Effector CD4-positive, alpha-beta T cell (primary cell): ENCODE data around the gene CA5A.
A peak's percentile ranks its signal among the peaks of the same experiment; 100 is the strongest.
"Not testable (repeated sequence)": the region's sequence is repeated elsewhere in the genome, so short reads cannot be mapped to it uniquely, and the experiment has no call there.

Experiments
- DNase-seq: peaks from one replicate; pipeline ENCODE4 v3.0.0-alpha.2; 2020

CA5A gene

DNA sequence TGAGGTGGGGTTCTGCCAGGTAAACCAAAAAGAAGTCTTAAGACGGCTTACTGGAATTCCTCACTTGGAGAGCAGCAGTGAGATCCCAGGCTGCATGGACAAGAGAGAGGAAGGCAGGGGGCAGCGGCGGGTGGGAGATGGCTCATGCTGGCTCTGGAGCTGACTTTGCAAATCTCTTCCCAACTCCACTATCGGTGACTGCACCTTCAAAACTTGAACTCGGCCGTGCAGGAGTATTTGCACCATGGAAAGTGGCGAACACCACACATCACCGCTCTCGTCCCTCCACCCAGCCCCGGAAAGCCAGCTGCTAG is 16.7 kb downstream of the CA5A start:
- no peak for DNase-seq

DNA sequence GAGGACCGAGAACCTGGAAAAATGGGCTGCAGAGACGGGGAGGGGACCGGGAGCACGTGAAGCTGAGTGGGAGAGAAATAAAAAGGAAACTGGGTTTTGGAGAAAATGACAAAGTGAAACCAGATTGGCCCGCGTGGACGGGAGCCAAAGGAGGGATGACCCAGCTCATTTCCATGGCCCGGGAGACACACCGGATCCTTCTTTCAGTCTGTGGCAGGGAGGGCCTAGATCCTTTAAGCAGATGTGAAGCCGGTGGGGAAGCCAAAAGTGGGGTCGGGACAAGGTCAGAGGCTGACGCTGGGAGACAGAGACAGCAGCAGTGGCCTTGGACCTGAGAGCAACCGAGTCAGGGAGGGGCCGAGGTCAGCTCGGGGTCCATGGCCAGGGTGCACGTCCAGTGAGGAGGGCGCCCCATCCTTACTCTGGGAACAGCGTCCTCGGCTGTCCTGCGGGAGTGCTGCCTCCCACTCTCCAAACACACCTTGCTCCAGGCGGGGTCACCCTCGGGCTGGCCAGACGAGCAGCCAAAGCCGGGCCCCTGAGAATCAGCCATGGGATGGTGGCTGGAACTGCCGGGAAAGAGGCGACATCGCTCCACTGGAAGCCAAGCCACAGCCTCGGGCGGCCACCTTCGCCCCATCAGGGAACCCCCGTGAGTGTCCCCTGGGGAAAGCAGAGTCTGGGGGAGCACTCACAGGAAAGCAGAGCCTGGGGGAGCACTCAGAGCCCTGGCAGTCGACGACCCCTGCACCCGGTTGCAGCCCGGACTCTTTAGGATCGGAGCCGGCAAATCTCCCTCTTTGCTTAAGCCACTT is 17.3 kb downstream of the CA5A start:
- no peak for DNase-seq

DNA sequence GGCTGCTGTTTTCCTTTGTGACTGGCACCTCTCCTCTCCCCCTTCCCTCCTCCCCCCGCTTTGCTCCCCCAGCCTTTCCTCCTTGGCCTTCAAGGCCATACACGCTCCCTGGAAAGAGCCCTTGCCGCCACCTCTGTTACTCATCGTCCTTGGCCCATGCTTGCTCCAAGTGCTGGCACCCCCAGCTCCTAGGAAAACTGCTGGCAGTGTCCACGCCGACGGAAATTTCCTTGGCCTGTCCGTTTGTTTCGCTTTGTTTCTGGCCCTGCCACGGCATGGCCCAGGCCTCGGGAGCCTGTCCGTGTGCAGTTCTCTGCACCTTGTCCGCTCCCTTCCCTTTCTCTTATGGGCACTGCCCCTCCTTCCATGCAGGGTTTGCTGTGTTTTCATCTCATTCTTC is 18.0 kb downstream of the CA5A start:
- DNase-seq: no peak

DNA sequence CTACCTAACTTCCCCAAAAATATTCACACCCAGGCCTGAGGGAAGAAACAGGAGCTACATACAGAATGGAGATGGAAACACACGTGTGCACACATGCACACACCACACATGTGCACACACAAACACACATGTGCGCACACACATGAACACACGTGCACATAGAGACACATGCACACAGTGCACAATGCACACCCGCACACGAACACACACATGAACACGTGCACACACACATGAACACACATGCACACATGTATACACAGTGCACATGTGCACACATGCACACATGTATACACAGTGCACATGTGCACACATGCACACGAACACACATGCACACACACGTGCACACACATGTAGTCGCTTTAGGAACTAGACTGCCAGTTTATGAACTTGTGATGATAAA is 18.8 kb downstream of the CA5A start:
- no peak for DNase-seq

DNA sequence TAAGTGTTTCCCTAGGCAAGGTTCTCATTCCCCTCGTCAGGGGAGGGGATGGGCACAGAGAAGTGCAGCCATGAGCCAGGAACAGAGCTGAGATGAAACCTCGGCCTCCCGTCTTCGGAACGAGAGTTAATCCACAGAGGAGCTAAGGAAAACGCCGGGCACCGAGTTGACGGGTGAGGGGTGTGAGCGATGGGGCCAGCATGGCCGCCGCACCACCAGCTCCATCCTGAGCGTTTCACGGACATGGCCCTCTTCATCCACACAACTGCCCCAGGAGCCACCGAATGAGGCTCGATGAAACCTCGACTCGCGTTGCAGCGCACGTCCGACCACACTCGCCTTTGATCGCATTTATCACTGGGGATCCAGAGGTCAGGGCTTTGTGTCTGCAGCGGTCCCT is 21.5 kb downstream of the CA5A start:
- no peak for DNase-seq

DNA sequence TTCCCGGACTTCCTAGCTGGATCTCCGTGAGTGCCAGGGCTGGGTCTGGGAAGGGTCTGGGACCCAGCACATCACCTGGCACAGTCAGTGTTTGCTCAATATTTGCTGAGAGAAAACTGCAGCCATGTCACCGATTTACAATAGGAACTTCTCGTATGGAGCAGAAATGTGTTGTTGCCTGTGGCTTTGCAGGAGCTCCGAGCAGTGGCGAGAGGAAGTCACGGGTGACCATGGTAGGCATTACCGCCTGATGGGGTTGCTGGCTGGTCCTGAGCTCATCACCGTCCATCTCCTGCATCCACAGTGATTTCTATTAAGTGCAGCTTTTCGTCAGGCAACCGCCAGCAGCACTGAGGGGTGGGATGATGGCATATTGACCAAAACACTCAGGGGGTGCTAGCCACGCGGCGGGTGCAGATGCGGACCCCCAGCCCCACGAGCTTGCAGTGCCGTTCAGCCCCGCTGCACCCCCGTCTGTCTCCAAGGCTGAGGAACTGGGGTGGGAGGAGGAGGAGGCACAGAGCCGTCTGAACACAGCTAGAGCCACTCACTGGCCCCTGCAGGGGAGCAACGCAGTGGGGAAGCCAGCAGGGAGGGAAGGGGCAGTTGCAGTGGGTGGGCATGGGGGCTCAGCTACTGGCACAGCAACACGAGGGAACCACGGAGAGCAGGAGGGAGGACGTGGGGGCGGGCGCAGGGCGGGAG is 22.2 kb downstream of the CA5A start:
- DNase-seq: not testable (repeated sequence)

DNA sequence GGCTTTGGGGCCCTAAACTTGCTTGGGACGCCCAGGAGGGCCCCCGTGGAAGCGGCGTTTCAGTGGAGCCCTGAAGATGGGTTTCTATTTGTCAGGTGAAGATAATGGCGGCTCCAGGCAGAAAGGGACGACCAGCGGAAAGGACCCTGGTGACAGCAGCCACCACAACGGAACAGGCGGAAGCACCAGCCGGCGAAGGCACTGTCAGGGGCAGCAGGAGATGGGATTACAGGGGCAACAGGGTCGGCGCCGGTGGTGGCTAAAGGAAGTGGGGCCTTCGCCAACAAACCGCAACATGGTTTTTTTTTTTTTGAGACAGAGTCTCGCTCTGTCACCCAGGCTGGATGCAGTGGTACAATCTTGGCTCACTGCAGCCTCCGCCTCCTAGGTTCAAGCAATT is 23.6 kb downstream of the CA5A start:
- DNase-seq: not testable (repeated sequence)

DNA sequence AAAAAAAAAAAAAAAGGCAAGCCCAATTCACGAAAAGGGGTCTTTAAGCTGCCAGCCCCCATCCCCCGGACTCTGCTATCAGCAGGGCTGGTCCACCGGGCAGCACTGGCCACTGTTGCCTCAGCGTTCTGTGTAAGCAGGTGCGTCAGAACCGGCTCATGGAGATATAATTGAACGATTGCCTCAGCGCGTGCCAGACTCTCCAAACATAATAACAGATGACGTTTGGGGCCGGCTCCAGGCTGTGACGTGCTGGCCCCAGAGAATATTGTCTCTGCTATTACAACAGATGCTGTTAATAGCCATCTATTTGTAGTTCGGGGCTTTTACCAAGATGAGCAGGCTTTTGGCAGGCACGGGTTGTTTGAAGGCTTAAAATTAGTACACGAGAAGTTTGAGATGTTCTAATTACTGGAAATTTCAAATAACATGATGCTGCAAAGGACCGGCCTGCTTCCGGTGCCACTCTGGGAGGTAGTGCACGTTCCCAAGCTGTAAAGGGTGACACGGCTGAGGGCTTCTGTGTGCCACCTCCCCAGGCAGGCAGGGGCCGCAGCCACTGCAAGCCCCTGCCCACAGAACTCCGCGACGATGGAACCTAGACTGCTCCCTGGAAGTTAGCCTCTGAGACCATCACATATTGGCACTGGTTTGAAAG is 25.1 kb downstream of the CA5A start:
- not testable (repeated sequence) for DNase-seq

DNA sequence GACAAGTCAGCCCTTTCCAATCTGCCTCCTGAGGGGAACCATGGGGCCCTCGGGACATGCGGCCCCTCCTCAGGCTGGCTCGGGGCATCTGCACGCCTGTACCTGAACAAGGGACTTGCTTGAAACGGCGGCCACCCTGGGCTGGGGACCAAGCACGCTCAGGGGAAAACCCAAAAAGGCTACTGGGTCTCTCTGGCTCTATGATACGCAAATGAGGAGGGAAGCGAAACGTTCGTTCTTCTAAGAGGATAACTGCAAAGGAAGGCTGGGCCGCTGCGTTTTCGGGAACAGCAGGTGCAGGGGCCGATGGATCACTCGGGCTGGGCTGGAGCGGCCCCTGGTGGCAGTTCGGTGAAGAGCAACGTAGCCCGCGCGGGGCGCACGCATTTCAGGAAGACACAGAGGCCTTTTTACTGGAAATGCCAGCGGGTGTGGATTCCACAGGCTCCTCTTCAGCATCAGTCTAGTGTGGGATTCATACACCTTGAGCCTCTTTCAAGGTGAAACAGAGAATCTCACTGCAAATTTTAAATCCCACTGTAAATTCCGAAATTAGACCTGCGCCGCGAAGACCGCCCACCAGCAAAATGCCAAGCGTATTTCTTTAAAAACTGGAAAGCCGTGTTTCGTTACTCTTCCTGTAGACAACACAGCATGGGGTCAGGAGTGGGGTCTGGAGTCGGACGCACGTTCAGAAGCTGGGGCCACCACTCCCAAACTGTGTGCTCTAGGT is 27.0 kb downstream of the CA5A start:
- peak; percentile 66 for DNase-seq

DNA sequence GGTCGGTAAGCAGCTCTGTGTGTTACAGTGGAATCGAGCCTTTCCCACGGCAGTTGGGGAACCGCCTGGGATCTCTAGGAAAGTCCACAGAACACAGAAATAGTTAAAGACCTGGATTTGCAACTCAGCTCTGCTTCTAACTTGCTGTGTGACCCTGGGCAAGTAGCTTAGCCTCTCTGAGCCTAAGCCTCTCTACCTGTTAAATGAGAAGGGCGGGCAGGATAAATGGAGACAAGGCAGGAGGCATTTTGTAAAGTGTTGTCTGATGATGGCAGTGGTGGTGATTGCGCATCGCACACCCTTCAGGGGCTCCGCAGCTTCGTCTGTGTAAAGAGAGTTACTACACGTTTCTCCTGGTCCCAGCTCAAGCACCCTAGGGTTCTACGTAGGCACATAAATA is 28.2 kb downstream of the CA5A start:
- not testable (repeated sequence) for DNase-seq

DNA sequence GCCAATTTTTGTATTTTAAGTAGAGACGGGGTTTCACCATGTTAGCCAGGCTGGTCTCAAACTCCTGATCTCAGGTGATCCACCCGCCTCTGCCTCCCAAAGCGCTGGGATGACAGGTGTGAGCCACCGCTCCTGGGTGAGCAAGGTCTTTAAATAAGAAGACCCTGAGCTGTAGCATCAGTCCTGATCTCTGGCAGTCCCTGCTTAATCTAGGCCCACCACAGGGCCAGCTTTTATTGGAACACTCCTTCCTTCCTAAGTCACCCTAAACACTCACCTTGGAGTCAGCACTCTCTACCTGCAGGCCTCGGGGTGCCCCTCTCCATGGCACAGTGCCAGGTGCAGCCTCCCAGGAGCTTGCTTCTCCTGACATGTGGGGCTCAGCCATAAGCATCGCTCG is 30.8 kb downstream of the CA5A start:
- not testable (repeated sequence) for DNase-seq

DNA sequence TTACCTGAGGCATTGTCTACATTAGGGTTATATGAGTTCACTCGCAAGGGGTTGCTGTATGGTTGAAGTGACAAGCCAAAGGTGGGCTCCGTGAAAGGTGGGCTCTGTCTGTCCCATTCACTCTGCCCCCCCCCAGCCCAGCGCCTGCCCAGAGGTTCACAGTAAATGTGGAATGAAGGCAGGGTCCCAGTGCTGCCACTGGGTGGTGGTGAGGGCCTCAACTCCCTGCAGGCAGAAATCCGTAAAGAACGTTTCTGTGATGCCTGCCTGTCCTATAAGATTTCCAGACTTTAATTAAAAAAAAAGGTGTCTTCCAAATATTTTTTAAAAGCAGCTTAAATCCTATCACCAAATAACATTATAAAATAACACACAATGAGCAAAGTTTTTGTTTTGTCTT is 31.4 kb downstream of the CA5A start:
- not testable (repeated sequence) for DNase-seq

DNA sequence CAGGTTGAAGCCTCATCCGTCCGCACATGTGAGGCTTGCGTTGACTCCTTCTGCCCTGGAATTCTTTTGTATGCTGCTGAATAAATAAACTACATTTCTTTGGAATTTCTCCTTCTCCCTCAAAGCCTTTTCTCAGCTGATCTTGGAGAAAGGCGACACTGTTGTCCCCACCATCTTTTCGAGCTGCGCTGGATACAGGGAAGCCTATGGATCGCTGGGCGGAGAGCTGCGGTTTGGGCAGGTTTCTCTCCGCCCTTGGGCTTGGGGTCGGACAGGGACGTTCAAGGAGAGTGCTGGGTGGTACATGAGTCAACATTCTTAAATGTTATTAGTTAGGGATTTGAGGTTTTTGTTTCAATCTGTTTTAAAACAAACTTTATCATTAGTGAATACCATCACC is 35.8 kb downstream of the CA5A start:
- not testable (repeated sequence) for DNase-seq

DNA sequence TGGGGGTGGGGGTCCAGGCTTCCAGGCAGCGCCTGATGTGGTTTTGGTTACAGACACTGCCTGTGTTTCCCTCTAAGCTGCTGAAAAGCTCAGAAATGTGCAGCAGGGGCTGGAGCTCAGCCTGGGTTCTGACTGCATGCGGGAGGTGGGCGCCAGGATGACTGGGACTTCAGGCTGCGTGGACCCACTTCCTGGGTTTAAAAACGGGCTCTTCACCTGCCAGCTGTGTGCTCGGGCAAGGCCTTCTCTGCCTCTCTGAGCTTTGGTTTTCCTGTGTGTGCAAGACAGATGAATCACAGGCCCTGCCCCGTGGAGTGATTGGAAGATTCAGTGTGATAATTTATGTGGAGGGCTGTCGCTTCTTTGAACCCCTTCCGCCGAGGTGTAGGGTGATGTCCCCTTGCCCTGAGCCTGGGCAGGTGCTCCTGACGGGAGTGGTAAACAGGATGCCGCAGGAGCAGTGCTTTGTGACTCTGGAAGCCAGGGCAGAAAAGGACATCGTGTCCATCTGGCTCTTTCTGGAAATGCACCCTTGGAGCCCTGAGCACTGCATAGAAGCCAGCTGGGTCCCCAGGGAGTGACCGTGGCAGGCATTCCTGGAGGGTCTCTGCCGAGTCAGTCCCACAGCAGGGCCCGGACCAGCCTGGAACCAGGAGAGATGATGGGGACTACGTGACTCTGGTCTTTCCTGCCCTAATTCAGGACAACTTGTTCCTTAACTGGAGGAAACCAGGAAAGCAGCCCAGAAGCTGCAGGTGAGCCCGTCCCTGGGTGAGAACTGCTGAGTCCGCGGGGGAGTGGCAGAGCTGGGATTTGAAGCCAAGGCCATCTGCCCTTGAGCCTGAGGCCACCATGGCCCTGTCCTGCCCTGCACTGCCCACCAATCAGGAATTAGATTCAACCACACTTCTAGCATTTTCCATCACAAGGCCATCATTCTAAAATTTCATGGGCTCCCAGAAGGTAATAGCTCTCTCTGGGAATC is 38.5 kb downstream of the CA5A start:
- peak; percentile 25 for DNase-seq

DNA sequence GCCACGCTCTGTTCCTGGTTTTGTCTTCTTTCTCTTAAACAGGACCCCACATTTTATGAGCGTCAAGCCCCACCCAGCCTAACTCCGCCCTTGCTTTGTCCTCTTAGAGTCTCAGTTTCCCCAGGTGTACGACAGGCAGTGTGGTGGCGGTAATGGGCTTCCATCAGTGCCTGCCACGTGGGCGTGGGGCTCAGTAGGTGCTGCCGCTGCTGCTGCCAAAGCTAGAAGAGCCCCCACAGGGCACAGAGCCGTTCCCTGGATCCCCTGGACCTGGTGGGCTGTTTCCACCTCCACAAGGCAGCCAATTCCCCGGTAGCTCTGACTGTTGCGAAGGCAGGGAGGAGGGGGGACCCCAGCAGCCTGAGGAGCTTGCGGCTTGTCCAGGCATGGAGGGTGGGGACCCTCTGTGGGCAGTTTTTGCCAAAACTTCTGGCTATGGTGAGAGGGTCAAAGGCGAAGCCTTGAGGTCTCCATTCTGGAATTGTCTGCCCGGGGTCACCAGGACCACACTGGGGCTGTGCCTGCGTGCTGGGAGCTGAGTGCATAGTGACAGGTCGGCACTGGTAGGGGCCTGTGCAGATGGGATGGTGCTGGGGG is 39.3 kb downstream of the CA5A start:
- DNase-seq: not testable (repeated sequence)

DNA sequence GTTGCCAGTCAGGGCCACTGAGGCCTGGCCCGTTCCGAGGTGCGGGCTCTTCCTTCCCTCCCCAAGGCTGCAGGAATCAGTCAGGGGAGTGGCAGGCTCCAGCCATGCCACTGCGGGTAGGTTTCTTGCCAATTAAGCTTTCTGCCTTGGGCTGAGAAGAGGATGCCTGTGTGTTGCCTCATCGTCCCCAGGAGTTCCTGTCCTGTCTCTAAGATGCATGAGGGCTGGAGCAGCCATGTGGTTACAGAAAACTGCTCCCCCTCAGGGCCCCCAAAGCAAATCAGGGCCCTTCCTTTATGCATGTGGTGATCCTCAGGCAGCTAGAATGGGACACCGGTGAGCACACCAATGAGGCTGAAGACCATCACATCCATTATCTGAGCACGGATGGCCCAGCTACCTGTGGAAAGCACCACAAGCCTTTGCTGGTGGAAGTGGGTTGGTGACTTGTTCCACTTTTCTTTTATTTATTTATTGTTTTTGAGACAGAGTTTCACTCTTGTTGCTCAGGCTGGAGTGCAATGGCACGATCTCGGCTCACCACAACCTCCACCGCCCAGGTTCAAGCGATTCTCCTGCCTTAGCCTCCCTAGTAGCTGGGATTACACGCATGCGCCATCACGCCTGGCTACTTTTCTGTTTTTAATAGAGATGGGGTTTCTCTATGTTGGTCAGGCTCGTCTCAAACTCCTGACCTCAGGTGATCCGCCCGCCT is 40.0 kb downstream of the CA5A start:
- not testable (repeated sequence) for DNase-seq

DNA sequence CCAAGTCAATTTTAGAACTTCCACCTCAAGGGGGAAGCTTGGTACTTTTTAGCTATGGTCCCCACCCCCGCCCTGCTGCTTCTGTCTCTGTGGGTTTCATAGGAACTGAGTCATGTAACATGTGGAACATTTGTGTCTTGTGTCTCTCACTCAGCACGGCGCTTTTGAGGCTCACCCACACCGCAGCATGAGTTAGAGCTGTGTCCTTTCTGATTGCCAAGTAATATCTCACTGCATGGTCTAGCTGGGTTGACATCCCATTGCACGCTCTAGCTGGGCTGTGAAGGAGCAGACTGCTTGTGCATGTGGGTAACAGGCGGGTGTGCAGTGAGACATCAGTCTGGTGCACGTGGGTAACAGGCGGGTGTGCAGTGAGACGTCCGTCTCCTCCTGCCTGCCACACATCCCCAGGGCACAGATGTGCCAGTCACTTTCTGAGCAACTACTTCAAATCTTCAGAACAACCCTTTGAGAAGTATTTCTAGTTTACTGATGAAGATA is 40.6 kb downstream of the CA5A start:
- peak; percentile 50 for DNase-seq

DNA sequence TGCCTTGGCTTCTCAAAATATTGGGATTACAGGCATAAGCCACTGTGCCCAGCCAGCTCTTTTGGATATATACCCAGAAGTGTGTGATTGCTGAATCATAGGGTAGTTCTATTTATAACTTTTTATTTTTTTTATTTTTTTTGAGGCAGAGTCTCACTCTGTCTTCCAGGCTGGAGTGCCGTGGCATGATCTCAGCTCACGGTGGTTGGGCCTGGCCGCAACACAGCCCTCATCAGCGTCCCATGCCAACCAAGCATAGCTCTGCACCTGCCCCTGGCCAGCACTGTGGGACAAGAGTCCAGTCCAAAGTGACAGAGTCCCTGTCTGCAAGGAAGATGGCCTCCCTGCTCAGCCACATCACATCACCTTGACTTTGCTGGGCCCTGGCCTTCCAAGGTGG is 42.3 kb downstream of the CA5A start:
- DNase-seq: not testable (repeated sequence)

DNA sequence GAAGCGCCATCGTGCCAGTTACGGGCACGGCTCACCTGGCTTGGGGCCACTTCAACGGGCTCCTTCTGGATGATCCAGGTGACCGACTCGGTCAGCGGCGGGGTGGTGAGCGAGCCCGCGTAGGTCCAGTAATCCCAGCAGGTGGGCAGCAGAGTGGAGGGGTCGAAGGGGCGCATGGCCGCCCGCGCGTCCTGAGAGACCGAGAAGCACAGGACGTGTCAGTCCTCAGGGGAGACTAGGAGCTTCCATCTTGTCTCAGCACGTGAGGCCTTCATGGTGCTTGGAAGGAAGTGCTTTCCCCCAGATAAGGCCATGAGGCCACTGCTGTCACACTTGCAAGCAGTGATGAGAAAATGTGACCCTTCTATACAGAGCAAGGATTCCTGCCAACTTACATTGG is 44.6 kb downstream of the CA5A start:
- DNase-seq: no peak

DNA sequence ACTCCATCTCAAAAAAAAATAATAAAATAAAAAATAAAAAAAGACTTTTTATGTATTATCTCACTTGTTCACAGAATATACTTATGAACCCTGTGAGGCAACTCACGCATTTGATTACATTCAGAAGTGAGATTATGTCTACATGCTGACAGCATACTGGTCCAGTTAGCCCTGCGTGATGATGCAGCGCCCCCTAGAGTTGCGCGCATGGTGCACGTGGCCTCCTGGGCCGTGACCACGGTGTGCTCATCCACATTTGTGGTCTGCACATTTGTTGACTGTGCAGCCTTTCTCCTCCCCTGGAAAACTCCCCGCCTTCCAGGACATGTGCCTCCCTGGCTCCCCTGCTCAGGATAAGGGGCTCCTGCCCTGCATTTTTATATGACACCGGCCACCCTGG is 46.6 kb downstream of the CA5A start:
- not testable (repeated sequence) for DNase-seq

DNA sequence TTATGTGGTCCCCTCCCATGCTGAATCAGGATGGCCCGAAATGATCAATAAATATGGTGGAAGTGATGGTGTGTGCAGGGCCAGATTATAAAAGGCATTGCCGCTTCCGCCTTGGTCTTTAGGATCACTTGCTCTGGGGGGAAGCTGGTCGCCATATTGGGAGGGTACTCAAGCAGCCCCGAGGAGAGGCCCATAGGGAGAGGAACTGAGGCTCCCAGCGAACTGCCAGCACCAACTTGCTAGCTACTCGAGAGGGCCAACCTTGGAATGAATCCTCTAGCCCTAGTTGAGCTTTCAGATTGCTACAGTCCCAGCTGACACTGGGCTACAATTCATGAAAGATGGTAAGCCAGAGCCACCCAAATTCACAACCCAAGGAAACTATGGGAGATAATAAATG is 48.0 kb downstream of the CA5A start:
- not testable (repeated sequence) for DNase-seq
